GM12878 (cell line): Measurements from ENCODE around the gene LYPLAL1. TPM values are rescaled to one million over a fixed set of nuclear protein-coding genes. Genes with fewer than 3 reads are reported as not detected.

ENCODE experiments used
- HCFC1 ChIP-seq: fragments of 150-350 bp; IDR thresholded peaks from 2 replicates; pipeline ENCODE4 v1.6.1; 2014; ENCODE audit warnings: low read length
- MTA2 ChIP-seq: fragments of 450-650 bp; IDR thresholded peaks from 2 replicates; pipeline ENCODE4 v1.6.1; 2016; ENCODE audit warnings: low read depth, mild to moderate bottlenecking, moderate library complexity
- MYC ChIP-seq: IDR thresholded peaks from 2 replicates; pipeline ENCODE4 v1.6.1; 2011; ENCODE audit warnings: mild to moderate bottlenecking, low read length, moderate library complexity, inconsistent platforms; ENCODE audit not compliant: insufficient read depth, insufficient replicate concordance, insufficient read length, severe bottlenecking
- NFYB ChIP-seq: IDR thresholded peaks from 2 replicates; pipeline ENCODE4 v1.6.1; 2011; ENCODE audit warnings: low read depth, mild to moderate bottlenecking, low read length, improper control_type of control experiment, moderate library complexity; ENCODE audit not compliant: insufficient read depth
- NR2C1 ChIP-seq: fragments of 450-650 bp; IDR thresholded peaks from 2 replicates; pipeline ENCODE4 v1.6.1; 2017; ENCODE audit warnings: antibody characterized with exemption, mild to moderate bottlenecking, moderate library complexity
- POU2F2 ChIP-seq: IDR thresholded peaks from 3 replicates; pipeline ENCODE4 v1.6.1; 2011; ENCODE audit warnings: low read depth, mild to moderate bottlenecking, low read length, borderline replicate concordance
- SIX5 ChIP-seq: IDR thresholded peaks from 2 replicates; pipeline ENCODE4 v1.6.1; 2011; ENCODE audit warnings: mild to moderate bottlenecking, low read depth, low read length, moderate library complexity; ENCODE audit not compliant: severe bottlenecking
- SPI1 ChIP-seq: IDR thresholded peaks from 2 replicates; pipeline ENCODE4 v1.6.1; 2011; ENCODE audit warnings: low read depth, mild to moderate bottlenecking, low read length, moderate library complexity, borderline replicate concordance; ENCODE audit not compliant: insufficient read depth
- polyA plus RNA-seq, 11 experiments: library from polyadenylated mRNA; depleted of rRNA in 4 of 11; unstranded in 6 of 11; stranded (reverse) in 5 of 11; fragments of >200 nt; fragmentation: Nextera tagmentation in 4 of 11; fragmentation: Illumina TruSeq in 1 of 11; extraction: Ambion mirVana in 4 of 11; extraction: Trizol in 1 of 11; gene quantifications; 1 replicate in 1 of 11; 2 replicates in 10 of 11; pipeline versions ENCODE4 v1.2.1 to v1.2.3, GENCODE V29; 2011 to 2016; ENCODE audit warnings: inconsistent platforms in 2 of 11, missing spikeins in 2 of 11, low read depth in 1 of 11
- total RNA-seq, 4 experiments: library from RNA; depleted of rRNA in 3 of 4; stranded (reverse); fragments of >200 nt in 3 of 4; fragmentation: Illumina TruSeq in 1 of 4; extraction: Trizol in 1 of 4; gene quantifications; 2 replicates each; pipeline versions ENCODE4 v1.2.1 to v1.2.3, GENCODE V29; 2013 to 2021
- TF ChIP-seq, protein P1 (sequence below): IDR thresholded peaks from 2 replicates; pipeline ENCODE4 v1.6.1; 2012; ENCODE audit warnings: improper control_type of control experiment, low read depth, low read length; ENCODE audit not compliant: insufficient replicate concordance
- TF ChIP-seq, protein P2 (sequence below): fragments of 450-650 bp; IDR thresholded peaks from 2 replicates; pipeline ENCODE4 v1.6.1; 2017; ENCODE audit warnings: mild to moderate bottlenecking, moderate library complexity
- TF ChIP-seq, protein P3 (sequence below): IDR thresholded peaks from 2 replicates; pipeline ENCODE4 v1.6.1; 2012; ENCODE audit warnings: low read depth, low read length, improper control_type of control experiment
- TF ChIP-seq, protein P4 (sequence below): fragments of 150-350 bp; IDR thresholded peaks from 2 replicates; pipeline ENCODE4 v1.6.1; 2014; ENCODE audit warnings: mild to moderate bottlenecking, low read depth, low read length

Gene LYPLAL1
- total and polyA plus RNA-seq, 10 of the 15 experiments (the other 5 are each of a cell fraction or from before 2014, with no cell fraction given), result 19.4 to 112 (median 40.5) TPM

DNA sequence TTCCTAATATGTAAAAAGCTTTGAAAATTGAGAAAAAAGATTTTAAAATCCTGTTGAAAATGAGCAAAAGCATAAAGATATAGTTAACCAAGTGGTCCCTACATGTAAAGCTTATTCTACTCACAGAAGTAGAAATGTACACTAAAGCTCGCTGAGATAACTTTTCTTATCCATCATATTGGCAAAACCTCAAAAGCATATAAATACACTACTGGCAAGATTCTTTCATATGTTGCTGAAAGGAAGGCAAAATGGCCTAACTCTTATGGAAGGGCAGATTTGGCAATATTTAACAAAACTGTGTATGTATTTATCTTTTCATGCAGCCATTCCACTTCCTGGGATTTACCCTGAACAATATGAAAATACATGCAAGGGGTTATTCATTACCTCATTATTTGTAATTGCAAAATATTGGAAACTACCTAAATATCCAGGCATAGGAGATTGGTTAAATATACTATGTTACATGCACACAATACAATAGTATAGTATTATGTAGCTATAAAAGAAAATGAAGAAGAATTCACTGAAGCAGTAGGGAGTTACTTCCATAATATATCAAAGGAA, 43.2 kb upstream of the LYPLAL1 start (continued):
- TF ChIP-seq, protein P1, sequence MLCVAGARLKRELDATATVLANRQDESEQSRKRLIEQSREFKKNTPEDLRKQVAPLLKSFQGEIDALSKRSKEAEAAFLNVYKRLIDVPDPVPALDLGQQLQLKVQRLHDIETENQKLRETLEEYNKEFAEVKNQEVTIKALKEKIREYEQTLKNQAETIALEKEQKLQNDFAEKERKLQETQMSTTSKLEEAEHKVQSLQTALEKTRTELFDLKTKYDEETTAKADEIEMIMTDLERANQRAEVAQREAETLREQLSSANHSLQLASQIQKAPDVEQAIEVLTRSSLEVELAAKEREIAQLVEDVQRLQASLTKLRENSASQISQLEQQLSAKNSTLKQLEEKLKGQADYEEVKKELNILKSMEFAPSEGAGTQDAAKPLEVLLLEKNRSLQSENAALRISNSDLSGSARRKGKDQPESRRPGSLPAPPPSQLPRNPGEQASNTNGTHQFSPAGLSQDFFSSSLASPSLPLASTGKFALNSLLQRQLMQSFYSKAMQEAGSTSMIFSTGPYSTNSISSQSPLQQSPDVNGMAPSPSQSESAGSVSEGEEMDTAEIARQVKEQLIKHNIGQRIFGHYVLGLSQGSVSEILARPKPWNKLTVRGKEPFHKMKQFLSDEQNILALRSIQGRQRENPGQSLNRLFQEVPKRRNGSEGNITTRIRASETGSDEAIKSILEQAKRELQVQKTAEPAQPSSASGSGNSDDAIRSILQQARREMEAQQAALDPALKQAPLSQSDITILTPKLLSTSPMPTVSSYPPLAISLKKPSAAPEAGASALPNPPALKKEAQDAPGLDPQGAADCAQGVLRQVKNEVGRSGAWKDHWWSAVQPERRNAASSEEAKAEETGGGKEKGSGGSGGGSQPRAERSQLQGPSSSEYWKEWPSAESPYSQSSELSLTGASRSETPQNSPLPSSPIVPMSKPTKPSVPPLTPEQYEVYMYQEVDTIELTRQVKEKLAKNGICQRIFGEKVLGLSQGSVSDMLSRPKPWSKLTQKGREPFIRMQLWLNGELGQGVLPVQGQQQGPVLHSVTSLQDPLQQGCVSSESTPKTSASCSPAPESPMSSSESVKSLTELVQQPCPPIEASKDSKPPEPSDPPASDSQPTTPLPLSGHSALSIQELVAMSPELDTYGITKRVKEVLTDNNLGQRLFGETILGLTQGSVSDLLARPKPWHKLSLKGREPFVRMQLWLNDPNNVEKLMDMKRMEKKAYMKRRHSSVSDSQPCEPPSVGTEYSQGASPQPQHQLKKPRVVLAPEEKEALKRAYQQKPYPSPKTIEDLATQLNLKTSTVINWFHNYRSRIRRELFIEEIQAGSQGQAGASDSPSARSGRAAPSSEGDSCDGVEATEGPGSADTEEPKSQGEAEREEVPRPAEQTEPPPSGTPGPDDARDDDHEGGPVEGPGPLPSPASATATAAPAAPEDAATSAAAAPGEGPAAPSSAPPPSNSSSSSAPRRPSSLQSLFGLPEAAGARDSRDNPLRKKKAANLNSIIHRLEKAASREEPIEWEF, result no peak
- no peak for TF ChIP-seq NFYB
- no peak for TF ChIP-seq MYC
- TF ChIP-seq, protein P2, sequence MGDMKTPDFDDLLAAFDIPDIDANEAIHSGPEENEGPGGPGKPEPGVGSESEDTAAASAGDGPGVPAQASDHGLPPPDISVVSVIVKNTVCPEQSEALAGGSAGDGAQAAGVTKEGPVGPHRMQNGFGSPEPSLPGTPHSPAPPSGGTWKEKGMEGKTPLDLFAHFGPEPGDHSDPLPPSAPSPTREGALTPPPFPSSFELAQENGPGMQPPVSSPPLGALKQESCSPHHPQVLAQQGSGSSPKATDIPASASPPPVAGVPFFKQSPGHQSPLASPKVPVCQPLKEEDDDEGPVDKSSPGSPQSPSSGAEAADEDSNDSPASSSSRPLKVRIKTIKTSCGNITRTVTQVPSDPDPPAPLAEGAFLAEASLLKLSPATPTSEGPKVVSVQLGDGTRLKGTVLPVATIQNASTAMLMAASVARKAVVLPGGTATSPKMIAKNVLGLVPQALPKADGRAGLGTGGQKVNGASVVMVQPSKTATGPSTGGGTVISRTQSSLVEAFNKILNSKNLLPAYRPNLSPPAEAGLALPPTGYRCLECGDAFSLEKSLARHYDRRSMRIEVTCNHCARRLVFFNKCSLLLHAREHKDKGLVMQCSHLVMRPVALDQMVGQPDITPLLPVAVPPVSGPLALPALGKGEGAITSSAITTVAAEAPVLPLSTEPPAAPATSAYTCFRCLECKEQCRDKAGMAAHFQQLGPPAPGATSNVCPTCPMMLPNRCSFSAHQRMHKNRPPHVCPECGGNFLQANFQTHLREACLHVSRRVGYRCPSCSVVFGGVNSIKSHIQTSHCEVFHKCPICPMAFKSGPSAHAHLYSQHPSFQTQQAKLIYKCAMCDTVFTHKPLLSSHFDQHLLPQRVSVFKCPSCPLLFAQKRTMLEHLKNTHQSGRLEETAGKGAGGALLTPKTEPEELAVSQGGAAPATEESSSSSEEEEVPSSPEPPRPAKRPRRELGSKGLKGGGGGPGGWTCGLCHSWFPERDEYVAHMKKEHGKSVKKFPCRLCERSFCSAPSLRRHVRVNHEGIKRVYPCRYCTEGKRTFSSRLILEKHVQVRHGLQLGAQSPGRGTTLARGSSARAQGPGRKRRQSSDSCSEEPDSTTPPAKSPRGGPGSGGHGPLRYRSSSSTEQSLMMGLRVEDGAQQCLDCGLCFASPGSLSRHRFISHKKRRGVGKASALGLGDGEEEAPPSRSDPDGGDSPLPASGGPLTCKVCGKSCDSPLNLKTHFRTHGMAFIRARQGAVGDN, result no peak
- TF ChIP-seq NR2C1, result no peak
- TF ChIP-seq, protein P3, sequence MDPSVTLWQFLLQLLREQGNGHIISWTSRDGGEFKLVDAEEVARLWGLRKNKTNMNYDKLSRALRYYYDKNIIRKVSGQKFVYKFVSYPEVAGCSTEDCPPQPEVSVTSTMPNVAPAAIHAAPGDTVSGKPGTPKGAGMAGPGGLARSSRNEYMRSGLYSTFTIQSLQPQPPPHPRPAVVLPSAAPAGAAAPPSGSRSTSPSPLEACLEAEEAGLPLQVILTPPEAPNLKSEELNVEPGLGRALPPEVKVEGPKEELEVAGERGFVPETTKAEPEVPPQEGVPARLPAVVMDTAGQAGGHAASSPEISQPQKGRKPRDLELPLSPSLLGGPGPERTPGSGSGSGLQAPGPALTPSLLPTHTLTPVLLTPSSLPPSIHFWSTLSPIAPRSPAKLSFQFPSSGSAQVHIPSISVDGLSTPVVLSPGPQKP, result no peak
- TF ChIP-seq, protein P4, sequence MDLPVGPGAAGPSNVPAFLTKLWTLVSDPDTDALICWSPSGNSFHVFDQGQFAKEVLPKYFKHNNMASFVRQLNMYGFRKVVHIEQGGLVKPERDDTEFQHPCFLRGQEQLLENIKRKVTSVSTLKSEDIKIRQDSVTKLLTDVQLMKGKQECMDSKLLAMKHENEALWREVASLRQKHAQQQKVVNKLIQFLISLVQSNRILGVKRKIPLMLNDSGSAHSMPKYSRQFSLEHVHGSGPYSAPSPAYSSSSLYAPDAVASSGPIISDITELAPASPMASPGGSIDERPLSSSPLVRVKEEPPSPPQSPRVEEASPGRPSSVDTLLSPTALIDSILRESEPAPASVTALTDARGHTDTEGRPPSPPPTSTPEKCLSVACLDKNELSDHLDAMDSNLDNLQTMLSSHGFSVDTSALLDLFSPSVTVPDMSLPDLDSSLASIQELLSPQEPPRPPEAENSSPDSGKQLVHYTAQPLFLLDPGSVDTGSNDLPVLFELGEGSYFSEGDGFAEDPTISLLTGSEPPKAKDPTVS, result no peak
- no peak for TF ChIP-seq POU2F2
- no peak for TF ChIP-seq MTA2
- TF ChIP-seq SPI1, result no peak
- TF ChIP-seq HCFC1, result no peak
- TF ChIP-seq SIX5, result no peak
